NCI-H1436 (cell line): ENCODE results near the gene RAC2.

Experiments
- DNase-seq: peaks from one replicate; lab custom pipeline; 2025; lab: John Stamatoyannopoulos, UW

Gene RAC2

GRCh38 chr22:37187891-37188761 is 55.9 kb downstream of the RAC2 start, which contains the start of gene C1QTNF6:
Gene C1QTNF6 (minus strand): TSS chr22:37188247. CDS start chr22:37188213, 34 bp downstream.
- no peak for DNase-seq

- DNase-seq: no peak
Observed at GRCh38 chr22:37187552-37187890, 56.5 kb downstream of the RAC2 start.

DNA sequence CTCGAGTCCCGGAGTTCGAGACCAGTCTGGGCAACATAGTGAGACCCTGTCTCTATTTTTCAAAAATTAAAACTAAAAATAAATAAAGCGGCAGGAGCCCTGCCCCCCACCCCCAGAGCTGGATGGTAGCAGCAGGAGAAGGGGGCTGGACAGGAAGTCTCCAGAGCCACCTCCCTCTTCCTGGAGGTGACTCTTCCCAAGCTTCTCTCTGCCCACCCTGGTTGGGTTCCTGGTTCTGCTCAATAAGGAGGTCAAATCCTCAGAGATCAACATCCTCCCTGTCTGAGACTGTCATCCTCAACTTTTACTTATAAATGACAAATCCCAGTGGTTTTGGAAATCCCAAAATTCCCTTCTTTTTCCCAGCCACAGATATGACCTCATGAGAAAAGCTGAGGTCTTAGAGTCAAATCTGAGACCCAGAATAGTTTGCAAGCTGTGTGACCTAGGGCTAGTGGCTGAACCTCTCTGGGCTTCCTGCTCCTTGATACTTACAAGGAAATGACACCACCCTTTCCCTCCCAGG is 57.0 kb downstream of the RAC2 start:
- DNase-seq: no peak

DNA sequence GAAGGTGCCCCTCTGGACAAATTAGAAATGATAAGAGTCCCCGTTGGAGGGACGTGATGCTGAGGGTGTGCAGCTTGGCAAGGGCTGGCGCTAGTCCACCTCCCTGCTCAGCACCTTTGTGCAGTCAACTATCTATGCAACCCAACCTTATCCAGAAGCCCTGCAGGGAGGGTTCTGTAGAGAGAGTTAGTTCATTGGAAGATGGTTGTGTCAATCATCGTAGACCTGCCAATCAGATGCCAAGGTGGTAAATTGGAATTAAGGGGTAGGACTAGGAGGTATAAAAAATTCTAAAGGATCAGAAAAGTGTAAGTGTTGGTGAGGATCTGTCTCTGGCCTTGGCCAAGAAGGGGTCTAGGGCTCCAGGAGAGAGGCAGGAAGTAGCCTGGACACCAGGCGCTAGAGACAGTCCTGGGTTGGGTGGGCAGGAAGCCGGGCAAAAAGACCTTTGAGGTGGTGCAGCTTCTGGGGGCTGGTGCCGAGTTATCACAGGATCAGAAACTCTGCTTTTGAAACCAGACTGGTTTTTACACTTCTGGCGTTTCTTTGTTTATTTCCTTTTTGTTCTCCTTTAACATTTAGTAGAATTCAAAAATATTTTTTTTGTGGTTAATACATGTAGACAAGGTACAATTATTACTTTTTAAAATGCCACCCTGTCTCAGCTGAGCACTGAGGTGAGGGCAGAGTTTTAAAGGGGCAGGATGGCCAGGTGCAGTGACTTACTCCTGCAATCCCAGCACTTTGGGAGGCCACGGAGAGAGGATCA is 57.7 kb downstream of the RAC2 start:
- no peak for DNase-seq

DNA sequence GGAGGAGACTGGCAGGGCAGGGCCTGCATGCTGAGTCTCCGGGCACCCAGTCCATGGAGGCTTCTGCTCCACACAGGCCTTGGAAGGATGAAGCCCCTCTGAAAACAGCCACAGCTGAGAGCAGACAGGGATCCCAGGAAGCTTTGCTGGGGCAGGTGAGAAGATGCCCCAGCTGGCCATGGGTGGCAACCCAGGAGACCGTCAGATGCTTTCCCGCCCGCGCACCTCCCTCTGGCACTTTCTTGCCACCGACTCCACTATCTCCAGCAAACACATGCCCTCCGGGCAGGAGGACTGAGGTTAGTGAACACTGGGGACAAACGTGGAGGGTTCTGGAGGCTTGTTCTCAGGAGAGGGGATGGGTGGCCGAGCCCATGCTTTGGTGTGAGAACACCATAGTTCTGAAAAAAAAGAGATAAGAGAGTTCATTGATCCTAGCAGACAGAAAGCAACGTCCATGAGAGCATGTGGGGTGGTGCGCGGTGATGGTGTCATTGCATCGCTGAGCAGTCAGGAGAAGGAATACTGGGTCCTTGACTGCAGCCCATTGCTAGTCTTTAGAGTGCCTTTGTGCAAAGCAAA is 58.3 kb downstream of the RAC2 start:
- no peak for DNase-seq

DNA sequence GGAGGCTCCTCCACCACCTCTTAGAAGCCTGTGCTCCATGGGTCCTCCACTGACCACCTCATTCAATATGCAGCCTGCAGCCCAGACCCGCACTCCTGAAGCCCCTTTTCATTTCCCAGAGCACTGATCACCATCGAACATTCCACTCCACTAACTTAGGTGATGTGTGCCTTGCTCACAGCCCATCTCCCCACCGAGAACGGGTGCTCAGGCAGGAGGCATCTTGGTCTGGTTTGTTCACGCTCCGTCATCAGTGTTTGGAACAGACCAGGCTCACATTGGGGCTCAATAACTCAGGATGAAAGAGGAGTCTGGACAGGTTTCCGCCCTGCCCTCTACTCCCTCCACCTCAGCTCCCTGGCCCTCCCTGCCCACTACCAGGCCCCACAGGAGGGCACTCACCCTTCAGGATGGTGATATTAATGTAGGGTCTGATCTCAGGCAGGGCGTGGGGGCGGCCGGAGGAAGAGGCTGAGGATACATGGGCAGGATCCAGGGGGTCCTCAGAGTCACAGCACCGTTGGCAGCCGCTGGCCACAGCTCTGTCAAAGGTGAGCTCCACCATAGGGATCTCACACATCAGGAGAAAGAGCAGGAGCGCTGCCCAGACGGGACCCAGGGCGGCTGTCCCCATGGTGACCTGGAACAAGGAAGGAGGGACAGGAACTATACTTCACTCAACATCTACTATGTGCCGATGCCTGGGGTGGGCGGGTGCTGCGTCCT is 59.1 kb downstream of the RAC2 start:
- no peak for DNase-seq

DNA sequence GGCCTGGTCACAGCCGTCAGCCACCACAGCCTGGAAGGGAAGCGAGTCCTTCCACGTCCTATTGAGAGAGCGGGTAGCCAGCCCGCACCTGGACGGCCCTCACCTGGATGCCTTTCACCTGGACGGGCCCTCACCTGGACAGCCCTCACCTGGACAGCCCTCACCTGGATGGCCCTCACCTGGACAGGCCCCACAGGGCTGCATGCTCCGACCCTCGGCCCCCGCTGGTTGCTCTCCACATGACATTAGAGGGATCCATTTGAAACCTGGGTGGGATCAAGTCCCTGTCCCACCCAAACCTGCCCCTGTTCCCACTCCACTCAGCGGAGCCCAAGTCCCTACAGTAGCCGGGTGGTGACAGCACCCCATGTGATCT is 59.7 kb downstream of the RAC2 start:
- DNase-seq: no peak

- no peak for DNase-seq
Observed at GRCh38 chr22:37183432-37184379, 60.4 kb downstream of the RAC2 start.

- DNase-seq: no peak
Observed at GRCh38 chr22:37182949-37183245, 61.2 kb downstream of the RAC2 start.

DNA sequence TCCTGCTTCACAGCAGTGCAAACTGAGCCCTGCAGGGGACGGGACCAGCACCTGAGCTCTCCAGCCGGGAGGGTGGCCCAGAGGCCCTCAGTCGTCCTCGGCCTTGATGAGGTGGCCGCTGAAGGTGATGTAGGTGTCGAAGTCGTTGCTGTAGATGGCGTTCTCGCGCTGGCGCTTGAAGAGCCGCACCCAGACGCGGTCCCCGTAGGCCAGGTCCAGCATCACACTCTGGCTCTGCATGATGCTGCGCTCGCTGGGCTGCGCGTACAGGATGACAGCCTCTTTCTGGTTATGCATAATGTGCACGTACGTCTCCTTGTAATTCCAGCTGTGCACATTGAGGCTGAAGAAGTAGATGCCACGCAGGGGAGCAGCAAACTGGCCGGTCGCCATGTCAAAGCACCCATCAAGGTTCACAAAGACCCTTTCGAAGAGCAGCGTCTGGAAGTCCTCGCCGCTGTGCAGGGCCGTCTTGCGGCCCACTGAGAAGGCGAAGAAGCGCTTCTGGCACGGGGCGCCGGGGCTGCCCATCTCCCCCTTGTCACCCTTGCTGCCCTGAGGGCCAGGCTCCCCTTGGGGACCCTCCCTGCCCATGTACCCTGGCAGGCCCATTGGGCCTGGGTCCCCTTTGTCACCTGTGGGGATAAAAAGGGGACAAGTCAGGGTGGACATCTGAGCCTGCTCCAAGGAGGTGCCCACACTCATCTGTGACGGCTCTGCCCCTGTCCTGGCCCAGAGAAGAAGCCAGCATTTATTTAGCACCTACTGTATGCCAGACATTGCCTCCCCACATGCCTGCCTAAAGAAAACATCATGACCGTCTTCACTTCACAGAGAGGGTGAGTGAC is 61.7 kb downstream of the RAC2 start:
- no peak for DNase-seq

- DNase-seq: no peak
Observed at GRCh38 chr22:37181681-37182080, 62.4 kb downstream of the RAC2 start.

- no peak for DNase-seq
Observed at GRCh38 chr22:37180531-37181231, 63.4 kb downstream of the RAC2 start.

DNA sequence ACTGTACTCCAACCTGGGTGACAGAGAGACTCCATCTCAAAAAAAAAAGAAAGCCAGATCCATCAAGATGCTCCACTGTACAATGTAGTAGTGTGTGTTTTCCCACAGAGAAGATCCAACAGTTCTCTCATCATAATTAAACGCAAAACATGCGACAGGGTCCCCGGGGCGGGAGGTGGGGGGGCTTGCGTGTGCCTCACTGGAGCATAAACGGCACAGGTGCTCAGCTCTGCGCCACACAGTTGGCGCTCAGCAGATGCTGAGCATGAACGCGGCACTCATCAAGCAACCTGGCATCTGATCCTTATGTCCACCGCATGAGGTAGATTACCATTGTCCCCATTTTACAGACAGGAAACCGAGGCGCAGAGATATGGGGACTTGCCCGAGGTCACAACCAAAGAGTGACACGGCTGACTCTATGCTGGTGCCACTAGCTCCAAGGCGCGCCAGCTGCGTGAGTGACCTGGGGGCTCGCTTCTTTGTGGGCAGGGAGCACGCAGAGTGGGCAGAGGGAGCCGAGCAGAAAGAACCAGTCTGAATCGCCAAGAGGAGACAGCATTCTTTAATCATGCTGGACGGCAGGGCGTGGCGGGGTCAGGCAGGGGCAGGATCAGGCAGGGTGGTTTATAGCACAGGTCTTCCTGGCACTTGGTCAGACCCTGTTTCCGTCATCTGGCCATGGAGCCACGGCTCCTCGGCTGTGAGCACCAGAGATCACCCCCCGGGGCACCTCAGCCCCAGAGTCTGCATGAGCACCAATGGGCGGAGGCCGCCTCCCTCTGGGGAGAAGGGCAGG is 64.2 kb downstream of the RAC2 start:
- DNase-seq: no peak

DNA sequence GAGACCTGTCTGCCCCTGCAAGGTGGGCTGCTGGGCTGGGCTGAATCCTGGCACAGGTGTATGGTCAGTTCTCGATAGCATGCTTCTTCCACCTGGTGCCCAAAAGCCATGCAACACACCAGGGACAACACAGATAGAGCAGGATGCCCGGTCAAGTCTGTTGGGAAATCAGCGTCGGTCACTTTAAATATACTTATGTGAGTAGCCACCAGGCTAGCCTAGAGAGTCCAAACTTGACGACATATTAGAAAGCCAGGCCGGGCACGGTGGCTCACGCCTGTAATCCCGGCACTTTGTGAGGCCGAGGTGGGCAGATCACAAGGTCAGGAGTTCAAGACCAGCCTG is 65.0 kb downstream of the RAC2 start:
- no peak for DNase-seq

GRCh38 chr22:37178350-37179125 is 65.5 kb downstream of the RAC2 start:
- no peak for DNase-seq

DNA sequence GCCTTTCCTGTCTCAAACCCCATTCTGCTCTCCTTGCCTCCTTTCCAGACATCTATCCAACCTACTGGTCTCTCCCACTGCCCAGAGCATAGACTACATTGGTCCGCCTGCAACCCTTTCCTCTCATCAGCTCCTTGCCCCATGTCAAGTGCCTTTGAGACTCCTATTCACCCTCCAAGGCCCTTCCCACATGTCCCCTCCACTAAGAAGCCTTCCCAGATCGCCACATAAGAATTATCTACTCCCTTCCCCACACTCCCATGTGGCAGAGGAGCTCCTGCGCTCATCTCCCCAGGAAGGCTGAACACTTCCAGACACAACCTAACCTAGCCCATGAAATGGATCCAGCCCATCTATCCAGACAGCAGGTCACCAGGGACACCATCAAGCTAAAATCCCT is 66.3 kb downstream of the RAC2 start:
- DNase-seq: no peak

- DNase-seq: no peak
Observed at GRCh38 chr22:37177221-37177620, 66.8 kb downstream of the RAC2 start.

GRCh38 chr22:37176464-37177061 is 67.5 kb downstream of the RAC2 start:
- DNase-seq: no peak
